A673 (cell line): ENCODE measurements around the gene NCOR1. TPM values are rescaled to one million over a fixed set of nuclear protein-coding genes. Genes with fewer than 3 reads are reported as not detected.
"Not testable (repeated sequence)": the region's sequence is repeated elsewhere in the genome, so short reads cannot be mapped to it uniquely, and the experiment has no call there.

Source experiments
- BruUV-seq: library from RNA; stranded (reverse); fragments of 400-500 nt; replicated peaks from 2 replicates; lab custom pipeline; 2021; lab: Mats Ljungman, UMichigan
- CTCF ChIA-PET: fragments of 300-600 bp; sonication (Branson Sonifier 250); formaldehyde crosslinking; loops from one replicate; lab custom pipeline; 2022; ENCODE audit warnings: antibody characterized with exemption; lab: Charles Lee
- POLR2A ChIA-PET: fragments of 300-600 bp; sonication (Branson Sonifier 250); formaldehyde crosslinking; loops from one replicate; lab custom pipeline; 2022; ENCODE audit warnings: antibody characterized with exemption; ENCODE audit not compliant: low non-redundant PET; lab: Charles Lee
- DNase-seq: peaks from one replicate; pipeline ENCODE4 v3.0.0-alpha.2; 2015; ENCODE audit warnings: low spot score
- H3K27ac ChIP-seq: fragments of 200-600 bp; sonication (generic); 2 replicates; pipeline ENCODE4 v1.5.1; 2016; ENCODE audit warnings: mixed run types, low read depth, mild to moderate bottlenecking, mixed read lengths, antibody characterized with exemption, low read length; ENCODE audit not compliant: poor library complexity, severe bottlenecking
- H3K27me3 ChIP-seq: fragments of 200-600 bp; sonication (generic); replicated peaks from 2 replicates; pipeline ENCODE4 v1.6.1; 2017; ENCODE audit warnings: mixed run types, low read depth, mild to moderate bottlenecking, mixed read lengths, antibody characterized with exemption, low read length; ENCODE audit not compliant: insufficient read depth, poor library complexity
- H3K36me3 ChIP-seq: fragments of 200-600 bp; sonication (generic); 2 replicates; pipeline ENCODE4 v1.6.1; 2016; ENCODE audit warnings: mixed run types, mild to moderate bottlenecking, mixed read lengths, antibody characterized with exemption, low read length; ENCODE audit not compliant: insufficient read depth, poor library complexity, severe bottlenecking
- H3K4me1 ChIP-seq: fragments of 200-600 bp; sonication (generic); 2 replicates; pipeline ENCODE4 v1.6.1; 2017; ENCODE audit warnings: mixed run types, mild to moderate bottlenecking, mixed read lengths, antibody characterized with exemption, low read length; ENCODE audit not compliant: insufficient read depth, poor library complexity, severe bottlenecking
- H3K4me3 ChIP-seq: fragments of 200-600 bp; sonication (generic); 2 replicates; pipeline ENCODE4 v1.5.1; 2016; ENCODE audit warnings: low read depth, mixed run types, mild to moderate bottlenecking, mixed read lengths, low read length; ENCODE audit not compliant: poor library complexity, severe bottlenecking
- H3K9me3 ChIP-seq: fragments of 200-600 bp; sonication (generic); 2 replicates; pipeline ENCODE4 v1.6.1; 2016; ENCODE audit warnings: mixed run types, low read depth, mild to moderate bottlenecking, mixed read lengths, antibody characterized with exemption, low read length; ENCODE audit not compliant: poor library complexity, severe bottlenecking
- EZH2 ChIP-seq: fragments of 200-600 bp; sonication (generic); IDR thresholded peaks from 2 replicates; pipeline ENCODE4 v1.6.1; 2017; ENCODE audit warnings: borderline replicate concordance, low read depth, mild to moderate bottlenecking, mixed read lengths, antibody characterized with exemption, low read length; ENCODE audit not compliant: poor library complexity, severe bottlenecking
- intact Hi-C: fragments of 100-400 bp; cut with micrococcal nuclease; formaldehyde crosslinking; loops from one replicate; pipeline ENCODE4 v1.10.0; 2022; ENCODE audit not compliant: unreplicated experiment
- total RNA-seq: library from RNA; stranded (reverse); gene quantifications from 2 replicates; pipeline ENCODE4 v1.2.3, GENCODE V29; 2021
- TF ChIP-seq, protein P1 (sequence below): fragments of 300-800, 200-600 bp; sonication (generic); conservative IDR thresholded peaks from 2 replicates; pipeline ENCODE4 v1.5.1; 2017; ENCODE audit warnings: low read depth, mild to moderate bottlenecking, antibody characterized with exemption, low read length, moderate library complexity, mixed read lengths

NCOR1 gene
- total RNA-seq, 1 experiment from 2014 or later, result 150 TPM

GRCh38 chr17:16171613-16172012 lies 43.7 kb downstream of the NCOR1 start:
- H3K9me3 ChIP-seq, result no peaks in the 10 kb centered on the region
- intact Hi-C loops, result no loop called here
- no peaks in the 10 kb centered on the region for H3K27me3 ChIP-seq
- H3K4me3 ChIP-seq, result no peak overlapping the region
- BruUV-seq, result no TSS peak
- no peak overlapping the region for H3K27ac ChIP-seq
- peaks cover 24% of the 10 kb centered on the region for H3K36me3 ChIP-seq
- H3K4me1 ChIP-seq, result no peaks in the 10 kb centered on the region
- CTCF ChIA-PET, result no interaction called here
- POLR2A ChIA-PET, result no interaction called here
- TF ChIP-seq EZH2, result no peak
- TF ChIP-seq, protein P1, sequence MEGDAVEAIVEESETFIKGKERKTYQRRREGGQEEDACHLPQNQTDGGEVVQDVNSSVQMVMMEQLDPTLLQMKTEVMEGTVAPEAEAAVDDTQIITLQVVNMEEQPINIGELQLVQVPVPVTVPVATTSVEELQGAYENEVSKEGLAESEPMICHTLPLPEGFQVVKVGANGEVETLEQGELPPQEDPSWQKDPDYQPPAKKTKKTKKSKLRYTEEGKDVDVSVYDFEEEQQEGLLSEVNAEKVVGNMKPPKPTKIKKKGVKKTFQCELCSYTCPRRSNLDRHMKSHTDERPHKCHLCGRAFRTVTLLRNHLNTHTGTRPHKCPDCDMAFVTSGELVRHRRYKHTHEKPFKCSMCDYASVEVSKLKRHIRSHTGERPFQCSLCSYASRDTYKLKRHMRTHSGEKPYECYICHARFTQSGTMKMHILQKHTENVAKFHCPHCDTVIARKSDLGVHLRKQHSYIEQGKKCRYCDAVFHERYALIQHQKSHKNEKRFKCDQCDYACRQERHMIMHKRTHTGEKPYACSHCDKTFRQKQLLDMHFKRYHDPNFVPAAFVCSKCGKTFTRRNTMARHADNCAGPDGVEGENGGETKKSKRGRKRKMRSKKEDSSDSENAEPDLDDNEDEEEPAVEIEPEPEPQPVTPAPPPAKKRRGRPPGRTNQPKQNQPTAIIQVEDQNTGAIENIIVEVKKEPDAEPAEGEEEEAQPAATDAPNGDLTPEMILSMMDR, result no peak
- DNase-seq, result no peak

DNA sequence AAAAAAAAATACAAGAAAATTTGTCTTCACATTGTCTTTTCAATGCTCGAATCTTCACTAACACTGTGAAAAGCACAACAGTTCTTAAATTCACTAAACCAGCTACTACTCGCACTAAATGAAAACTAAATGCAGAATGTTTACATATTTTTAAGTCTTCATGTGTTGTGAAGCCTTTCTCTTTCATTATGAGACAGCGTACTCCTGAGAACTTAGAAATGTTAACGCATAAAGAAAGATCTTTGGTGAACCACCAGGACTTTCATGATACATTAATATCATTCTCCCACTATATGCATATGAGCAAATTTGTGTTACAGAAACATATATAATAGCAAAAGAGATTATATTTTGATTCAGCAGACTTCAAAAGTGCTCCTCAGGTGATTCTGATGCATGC lies 48.6 kb downstream of the NCOR1 start:
- H3K27ac ChIP-seq, CTCF ChIA-PET, H3K9me3 ChIP-seq, H3K27me3 ChIP-seq, POLR2A ChIA-PET, H3K4me3 ChIP-seq, intact Hi-C loops, DNase-seq, H3K4me1 ChIP-seq: not testable (repeated sequence)
- H3K36me3 ChIP-seq, result peaks cover 14% of the 10 kb centered on the region
- BruUV-seq, result TSS peak; percentile 16

- Histone ChIP-seq H3K27ac (no peak overlapping the region), H3K36me3 (peaks cover 3% of the 10 kb centered on the region), H3K4me3 (no peak overlapping the region), H3K27me3 (no peaks in the 10 kb centered on the region), H3K4me1 (peaks cover 4% of the 10 kb centered on the region), H3K9me3 (no peaks in the 10 kb centered on the region)
- no TSS peak for BruUV-seq
- POLR2A ChIA-PET, result no interaction called here
- CTCF ChIA-PET, result no interaction called here
- no peak for DNase-seq
- no peak for TF ChIP-seq EZH2
- TF ChIP-seq, protein P1, result no peak
- intact Hi-C loops, result no loop called here
Measured at GRCh38 chr17:16158714-16159113, 56.6 kb downstream of the NCOR1 start.

DNA sequence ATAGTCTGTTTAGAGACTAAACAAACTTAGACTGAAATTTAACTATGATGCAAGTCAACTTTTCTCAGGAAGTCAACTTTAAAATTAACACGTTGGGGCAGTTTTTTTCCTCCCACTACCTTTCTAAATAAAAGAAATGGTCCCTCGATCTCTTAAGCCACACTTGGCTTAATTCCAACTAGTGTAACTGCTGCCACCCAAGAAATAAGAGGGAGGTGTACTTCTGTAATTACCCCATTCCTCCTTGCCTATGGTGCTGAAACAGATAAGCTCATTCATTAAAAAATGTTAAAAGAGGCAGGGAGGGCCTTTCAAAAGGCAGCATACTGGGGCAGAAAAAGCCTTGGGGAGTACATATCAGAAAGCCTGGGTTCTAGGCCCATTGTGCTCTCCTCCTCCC lies 59.8 kb downstream of the NCOR1 start:
- no peaks in the 10 kb centered on the region for H3K9me3 ChIP-seq
- ChIA-PET CTCF (interaction anchor here (0.7 kb wide), 1 partner anchor 84 kb away, joined by 4 read pairs; no protein-coding TSS in a partner anchor), POLR2A (interaction anchor here (0.6 kb wide), 1 partner anchor 17 kb away, joined by 3 read pairs; no protein-coding TSS in a partner anchor)
- peaks cover 15% of the 10 kb centered on the region for H3K36me3 ChIP-seq
- intact Hi-C loops, result no loop called here
- peak; percentile 20 for DNase-seq
- H3K4me1 ChIP-seq, result peaks cover 4% of the 10 kb centered on the region
- H3K4me3 ChIP-seq, result no peak overlapping the region
- H3K27ac ChIP-seq, result no peak overlapping the region
- BruUV-seq, result no TSS peak
- H3K27me3 ChIP-seq, result no peaks in the 10 kb centered on the region
- TF ChIP-seq EZH2, result no peak
- TF ChIP-seq, protein P1, result no peak

GRCh38 chr17:16152326-16152725 lies 63.0 kb downstream of the NCOR1 start:
- CTCF ChIA-PET, POLR2A ChIA-PET, intact Hi-C loops, H3K9me3 ChIP-seq, DNase-seq, H3K27ac ChIP-seq, H3K4me3 ChIP-seq, BruUV-seq, H3K4me1 ChIP-seq, H3K27me3 ChIP-seq: not testable (repeated sequence)
- H3K36me3 ChIP-seq, result peaks cover 18% of the 10 kb centered on the region
